ENCODE results near the gene ERC2.

Gene ERC2

GRCh38 chr3:55649554-55649953 is 818.7 kb downstream of the ERC2 start:
- ATAC-seq, result no peak
- TF ChIP-seq BACH2 (CRISPR knock-in tag; IDR thresholded peaks at IDR 0.05; ENCODE audit: borderline replicate concordance) (no peak), CSRNP3 (CRISPR knock-in tag; IDR thresholded peaks at IDR 0.05) (no peak), ZFP30 (CRISPR knock-in tag; IDR thresholded peaks at IDR 0.05) (no peak), ZNF8 (CRISPR knock-in tag; IDR thresholded peaks at IDR 0.05) (no peak), SNAI2 (CRISPR knock-in tag; IDR thresholded peaks at IDR 0.05) (no peak), ZNF565 (CRISPR knock-in tag; conservative IDR thresholded peaks at IDR 0.05; ENCODE audit: low read depth) (no peak), CREB5 (CRISPR knock-in tag; IDR thresholded peaks at IDR 0.05; ENCODE audit: low read depth) (no peak), ESRRG (CRISPR knock-in tag; IDR thresholded peaks at IDR 0.05) (no peak), ZFP3 (CRISPR knock-in tag; IDR thresholded peaks at IDR 0.05) (no peak), TSHZ2 (CRISPR knock-in tag; IDR thresholded peaks at IDR 0.05) (no peak), ARNTL (CRISPR knock-in tag; IDR thresholded peaks at IDR 0.05; ENCODE audit: borderline replicate concordance, low read depth) (no peak), CSDC2 (CRISPR knock-in tag; IDR thresholded peaks at IDR 0.05) (no peak), ISL1 (CRISPR knock-in tag; IDR thresholded peaks at IDR 0.05) (no peak), RARB (CRISPR knock-in tag; IDR thresholded peaks at IDR 0.05) (no peak), ZNF70 (CRISPR knock-in tag; IDR thresholded peaks at IDR 0.05) (no peak), POU6F1 (CRISPR knock-in tag; IDR thresholded peaks at IDR 0.05; ENCODE audit: borderline replicate concordance, low read depth) (no peak), TOX (CRISPR knock-in tag; IDR thresholded peaks at IDR 0.05; ENCODE audit: borderline replicate concordance) (no peak), PATZ1 (CRISPR knock-in tag; IDR thresholded peaks at IDR 0.05; ENCODE audit: borderline replicate concordance) (no peak), OSR1 (CRISPR knock-in tag; IDR thresholded peaks at IDR 0.05) (no peak), GLIS3 (CRISPR knock-in tag; IDR thresholded peaks at IDR 0.05) (no peak)

- TF ChIP-seq BACH2 (CRISPR knock-in tag; IDR thresholded peaks at IDR 0.05; ENCODE audit: borderline replicate concordance), result no peak
- no peak for TF ChIP-seq ZC3H10 (CRISPR knock-in tag; IDR thresholded peaks at IDR 0.05)
- no peak for TF ChIP-seq PPARA (CRISPR knock-in tag; IDR thresholded peaks at IDR 0.05; ENCODE audit: borderline replicate concordance)
- no peak for TF ChIP-seq TCF4 (CRISPR knock-in tag; IDR thresholded peaks at IDR 0.05; ENCODE audit: borderline replicate concordance)
- TF ChIP-seq ARNTL (CRISPR knock-in tag; IDR thresholded peaks at IDR 0.05; ENCODE audit: borderline replicate concordance, low read depth), result no peak
- no peak for TF ChIP-seq CSDC2 (CRISPR knock-in tag; IDR thresholded peaks at IDR 0.05)
- no peak for TF ChIP-seq ZFP3 (CRISPR knock-in tag; IDR thresholded peaks at IDR 0.05)
- TF ChIP-seq ZNF70 (CRISPR knock-in tag; IDR thresholded peaks at IDR 0.05), result no peak
- no peak for TF ChIP-seq CSRNP3 (CRISPR knock-in tag; IDR thresholded peaks at IDR 0.05)
- TF ChIP-seq ZNF8 (CRISPR knock-in tag; IDR thresholded peaks at IDR 0.05), result no peak
- no peak for TF ChIP-seq TSHZ2 (CRISPR knock-in tag; IDR thresholded peaks at IDR 0.05)
- no peak for TF ChIP-seq PATZ1 (CRISPR knock-in tag; IDR thresholded peaks at IDR 0.05; ENCODE audit: borderline replicate concordance)
- ATAC-seq, result no peak
Observed at GRCh38 chr3:55648591-55649318, 819.5 kb downstream of the ERC2 start.

Data from SK-N-SH treated with all-trans-retinoic acid at 6 μM for 48 hours (cell line).